Keratinocyte (primary cell): ENCODE results near the gene PRDM1. TPM values are rescaled to one million over a fixed set of nuclear protein-coding genes. Genes with fewer than 3 reads are reported as not detected.

Experiments
- DNase-seq: peaks from one replicate; pipeline ENCODE4 v3.0.0-alpha.2; 2011; ENCODE audit warnings: low read depth, missing footprints, low spot score
- FAIRE-seq: peaks from 2 replicates; lab custom pipeline; 2011; peaks lifted over from hg19 to GRCh38; lab: Jason Lieb, UNC
- H2AFZ ChIP-seq: 2 replicates; pipeline ENCODE4 v1.6.0; 2012; ENCODE audit warnings: low read length, control low read depth, inconsistent platforms; ENCODE audit not compliant: control insufficient read depth
- H3K27ac ChIP-seq: 2 replicates; pipeline ENCODE4 v1.5.1; 2011; ENCODE audit warnings: low read length; ENCODE audit not compliant: control insufficient read depth, insufficient read depth
- H3K27me3 ChIP-seq: 3 replicates; pipeline ENCODE4 v1.6.0; 2011; ENCODE audit warnings: low read length; ENCODE audit not compliant: control insufficient read depth, insufficient read depth; ENCODE audit errors: extremely low read depth
- H3K36me3 ChIP-seq, 2 experiments: 2 replicates in 1 of 2; 3 replicates in 1 of 2; pipeline ENCODE4 v1.5.1; 2011; ENCODE audit warnings: low read length in 2 of 2, mild to moderate bottlenecking in 1 of 2; ENCODE audit not compliant: control insufficient read depth in 2 of 2, insufficient read depth in 2 of 2; ENCODE audit errors: extremely low read depth in 1 of 2
- H3K4me1 ChIP-seq: 3 replicates; pipeline ENCODE4 v1.5.1; 2011; ENCODE audit warnings: low read length; ENCODE audit not compliant: control insufficient read depth, insufficient read depth; ENCODE audit errors: extremely low read depth
- H3K4me2 ChIP-seq: 3 replicates; pipeline ENCODE4 v1.6.0; 2011; ENCODE audit warnings: low read depth, low read length; ENCODE audit not compliant: control insufficient read depth, insufficient read depth; ENCODE audit errors: extremely low read depth
- H3K4me3 ChIP-seq, 3 experiments: fragments of 200-600 bp in 1 of 3; sonication (generic) in 1 of 3; 2 replicates in 2 of 3; 3 replicates in 1 of 3; pipeline ENCODE4 v1.5.1; 2011 to 2016; ENCODE audit warnings: low read length in 3 of 3, mild to moderate bottlenecking in 3 of 3, control low read depth in 2 of 3, inconsistent platforms in 1 of 3, low read depth in 1 of 3, mixed read lengths in 1 of 3, mixed run types in 1 of 3, moderate library complexity in 1 of 3; ENCODE audit not compliant: control insufficient read depth in 2 of 3, insufficient read depth in 2 of 3; ENCODE audit errors: extremely low read depth in 1 of 3
- H3K79me2 ChIP-seq: 2 replicates; pipeline ENCODE4 v1.6.0; 2012; ENCODE audit warnings: low read length; ENCODE audit not compliant: control insufficient read depth, insufficient read depth
- H3K9ac ChIP-seq: 3 replicates; pipeline ENCODE4 v1.6.0; 2011; ENCODE audit warnings: low read length; ENCODE audit not compliant: control insufficient read depth, insufficient read depth; ENCODE audit errors: extremely low read depth
- H3K9me1 ChIP-seq: 3 replicates; pipeline ENCODE4 v1.6.0; 2011; ENCODE audit warnings: low read length; ENCODE audit not compliant: control insufficient read depth, insufficient read depth; ENCODE audit errors: extremely low read depth
- H3K9me3 ChIP-seq: 2 replicates; pipeline ENCODE4 v1.5.1; 2012; ENCODE audit warnings: low read depth, low read length; ENCODE audit not compliant: control insufficient read depth
- H4K20me1 ChIP-seq: 3 replicates; pipeline ENCODE4 v1.6.0; 2011; ENCODE audit warnings: low read length; ENCODE audit not compliant: control insufficient read depth, insufficient read depth; ENCODE audit errors: extremely low read depth
- EZH2 ChIP-seq: IDR thresholded peaks from one replicate; pipeline ENCODE4 v1.6.1; 2012; ENCODE audit warnings: inconsistent platforms, mild to moderate bottlenecking, low read length, moderate library complexity
- dilution Hi-C: fragments of 300-500 bp; cut with MboI; formaldehyde crosslinking; loops from one replicate; pipeline ENCODE4 v1.7.0; 2020; ENCODE audit warnings: low sequenced_read_pairs; ENCODE audit not compliant: extremely low pct_ligation_motif_present
- polyA plus RNA-seq, 5 experiments: library from polyadenylated mRNA; depleted of rRNA in 3 of 5; stranded (reverse) in 3 of 5; stranded (forward) in 1 of 5; unstranded in 1 of 5; fragments of >200 nt; gene quantifications; 1 replicate in 1 of 5; 2 replicates in 3 of 5; 3 replicates in 1 of 5; pipeline versions ENCODE4 v1.2.1 to v1.2.3, GENCODE V29; 2011 to 2012; ENCODE audit warnings: missing spikeins in 2 of 5, low read depth in 1 of 5, low replicate concordance in 1 of 5
- TF ChIP-seq, protein P1 (sequence below), 3 experiments: IDR thresholded peaks in 1 of 3; conservative IDR thresholded peaks in 1 of 3; optimal IDR thresholded peaks in 1 of 3; 2 replicates in 2 of 3; 3 replicates in 1 of 3; pipeline versions ENCODE3 to v1.5.1; 2011; ENCODE audit warnings: low read length in 3 of 3, mild to moderate bottlenecking in 3 of 3, moderate library complexity in 2 of 3, control low read depth in 1 of 3, inconsistent platforms in 1 of 3; ENCODE audit not compliant: insufficient read depth in 2 of 3; ENCODE audit errors: extremely low read depth in 1 of 3

The PRDM1 gene
- polyA plus RNA-seq, 1 donor (not counting 4 experiments of a cell fraction or from before 2014, with no cell fraction given): 6.7 TPM

DNA sequence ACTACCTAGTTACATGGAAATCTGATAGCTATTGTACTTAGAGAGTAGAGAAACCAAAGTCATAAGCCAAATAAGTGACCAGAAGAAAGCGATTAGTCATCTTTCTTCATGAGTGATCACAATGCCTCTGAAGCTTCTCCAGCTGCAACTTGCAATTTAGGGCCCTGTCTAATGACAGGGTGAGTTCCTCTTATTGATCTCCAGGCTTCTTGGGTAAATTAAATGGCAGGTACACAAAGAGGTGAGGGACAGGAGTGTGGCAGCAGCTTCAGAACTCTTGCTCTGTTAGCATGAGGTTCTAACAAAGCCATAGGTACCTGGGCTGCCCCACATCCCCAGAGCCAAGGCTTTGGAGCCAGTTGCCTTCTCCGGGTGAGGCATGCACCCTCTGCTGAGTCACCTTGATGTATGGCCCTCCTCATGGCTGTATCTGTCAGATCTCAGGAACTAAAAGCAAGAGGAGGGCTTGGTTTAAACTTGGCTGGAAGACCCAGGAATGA lies 60.8 kb downstream of the PRDM1 start:
- DNase-seq (no peak), FAIRE-seq (no peak)
- Histone ChIP-seq H3K4me1 (peaks cover 30% of the 10 kb centered on the region), H3K4me3 (no peak overlapping the region), H3K9ac (no peak overlapping the region), H3K79me2 (no peaks in the 10 kb centered on the region), H3K9me1 (no peaks in the 10 kb centered on the region), H3K9me3 (no peaks in the 10 kb centered on the region), H3K4me2 (no peak overlapping the region), H3K36me3 (no peaks in the 10 kb centered on the region), H3K27me3 (no peaks in the 10 kb centered on the region), H2AFZ (no peak overlapping the region), H3K27ac (no peak overlapping the region), H4K20me1 (no peaks in the 10 kb centered on the region)
- TF ChIP-seq EZH2: no peak
- TF ChIP-seq, protein P1, sequence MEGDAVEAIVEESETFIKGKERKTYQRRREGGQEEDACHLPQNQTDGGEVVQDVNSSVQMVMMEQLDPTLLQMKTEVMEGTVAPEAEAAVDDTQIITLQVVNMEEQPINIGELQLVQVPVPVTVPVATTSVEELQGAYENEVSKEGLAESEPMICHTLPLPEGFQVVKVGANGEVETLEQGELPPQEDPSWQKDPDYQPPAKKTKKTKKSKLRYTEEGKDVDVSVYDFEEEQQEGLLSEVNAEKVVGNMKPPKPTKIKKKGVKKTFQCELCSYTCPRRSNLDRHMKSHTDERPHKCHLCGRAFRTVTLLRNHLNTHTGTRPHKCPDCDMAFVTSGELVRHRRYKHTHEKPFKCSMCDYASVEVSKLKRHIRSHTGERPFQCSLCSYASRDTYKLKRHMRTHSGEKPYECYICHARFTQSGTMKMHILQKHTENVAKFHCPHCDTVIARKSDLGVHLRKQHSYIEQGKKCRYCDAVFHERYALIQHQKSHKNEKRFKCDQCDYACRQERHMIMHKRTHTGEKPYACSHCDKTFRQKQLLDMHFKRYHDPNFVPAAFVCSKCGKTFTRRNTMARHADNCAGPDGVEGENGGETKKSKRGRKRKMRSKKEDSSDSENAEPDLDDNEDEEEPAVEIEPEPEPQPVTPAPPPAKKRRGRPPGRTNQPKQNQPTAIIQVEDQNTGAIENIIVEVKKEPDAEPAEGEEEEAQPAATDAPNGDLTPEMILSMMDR (optimal IDR thresholded peaks at IDR 0.05 in 1 of 3, IDR thresholded peaks at IDR 0.05 in 1 of 3, conservative IDR thresholded peaks at IDR 0.05 in 1 of 3; ENCODE audit: extremely low read depth in 1 of 3, insufficient read depth in 2 of 3, low read length in 3 of 3): no peak
- dilution Hi-C loops: no loop called here

DNA sequence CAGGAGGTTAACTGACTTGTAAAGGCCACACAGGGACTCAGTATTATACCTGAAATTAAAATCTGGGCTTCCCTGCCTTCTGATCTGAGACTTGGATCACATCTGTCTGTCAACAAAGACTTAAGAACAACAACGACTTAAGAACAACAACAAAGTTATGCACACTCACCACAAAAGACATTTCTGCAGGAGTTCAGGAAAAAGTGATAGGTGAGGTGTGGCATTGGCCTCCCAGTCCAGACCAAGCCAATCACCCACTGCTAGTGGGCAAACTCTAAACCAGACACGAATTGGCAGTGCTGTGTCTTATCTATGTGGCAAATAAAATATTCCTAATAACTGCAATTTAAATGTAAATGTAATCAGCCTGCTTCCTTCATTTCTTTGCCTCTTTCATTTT lies 61.3 kb downstream of the PRDM1 start:
- Histone ChIP-seq H2AFZ (no peak overlapping the region), H3K9me3 (no peaks in the 10 kb centered on the region), H3K4me3 (no peak overlapping the region), H3K4me1 (peaks cover 24% of the 10 kb centered on the region), H3K9me1 (no peaks in the 10 kb centered on the region), H3K27ac (no peak overlapping the region), H4K20me1 (no peaks in the 10 kb centered on the region), H3K36me3 (no peaks in the 10 kb centered on the region), H3K9ac (no peak overlapping the region), H3K79me2 (no peaks in the 10 kb centered on the region), H3K27me3 (no peaks in the 10 kb centered on the region), H3K4me2 (no peak overlapping the region)
- no peak for TF ChIP-seq EZH2
- TF ChIP-seq, protein P1 (optimal IDR thresholded peaks at IDR 0.05 in 1 of 3, IDR thresholded peaks at IDR 0.05 in 1 of 3, conservative IDR thresholded peaks at IDR 0.05 in 1 of 3; ENCODE audit: extremely low read depth in 1 of 3, insufficient read depth in 2 of 3, low read length in 3 of 3): no peak
- DNase-seq: no peak
- no peak for FAIRE-seq
- dilution Hi-C loops: no loop called here
